AG04449 (cell line): Measurements from ENCODE around the gene PROSER2.

Source experiments
- CTCF ChIA-PET: fragments of 350-600 bp; formaldehyde crosslinking; extraction: SDS; loops from one replicate; lab custom pipeline; 2021; ENCODE audit warnings: antibody characterized with exemption; lab: Yijun Ruan, JAX
- POLR2A ChIA-PET: fragments of 400-600, 350-600 bp; formaldehyde crosslinking; extraction: SDS; loops from one replicate; lab custom pipeline; 2020; ENCODE audit warnings: antibody characterized with exemption, inconsistent platforms; lab: Yijun Ruan, JAX
- DNase-seq: peaks from one replicate; pipeline ENCODE4 v3.0.0-alpha.2; 2010; ENCODE audit warnings: low read depth, low spot score
- H3K4me3 ChIP-seq: 2 replicates; pipeline ENCODE4 v1.5.1; 2011; ENCODE audit warnings: low read depth, mild to moderate bottlenecking, control low read depth, low read length
- CTCF ChIP-seq: IDR thresholded peaks from one replicate; pipeline ENCODE4 v1.5.1; 2011; ENCODE audit warnings: mild to moderate bottlenecking, moderate library complexity, low read length, control low read depth, inconsistent platforms; ENCODE audit not compliant: insufficient read depth; ENCODE audit errors: missing control alignments

Gene PROSER2

GRCh38 chr10:11879387-11880094, 56.4 kb downstream of the PROSER2 start:
- POLR2A ChIA-PET, result no interaction called here
- H3K4me3 ChIP-seq, result no peak overlapping the region
- CTCF ChIA-PET, result no interaction called here
- no peak for DNase-seq
- TF ChIP-seq CTCF, result no peak

DNA sequence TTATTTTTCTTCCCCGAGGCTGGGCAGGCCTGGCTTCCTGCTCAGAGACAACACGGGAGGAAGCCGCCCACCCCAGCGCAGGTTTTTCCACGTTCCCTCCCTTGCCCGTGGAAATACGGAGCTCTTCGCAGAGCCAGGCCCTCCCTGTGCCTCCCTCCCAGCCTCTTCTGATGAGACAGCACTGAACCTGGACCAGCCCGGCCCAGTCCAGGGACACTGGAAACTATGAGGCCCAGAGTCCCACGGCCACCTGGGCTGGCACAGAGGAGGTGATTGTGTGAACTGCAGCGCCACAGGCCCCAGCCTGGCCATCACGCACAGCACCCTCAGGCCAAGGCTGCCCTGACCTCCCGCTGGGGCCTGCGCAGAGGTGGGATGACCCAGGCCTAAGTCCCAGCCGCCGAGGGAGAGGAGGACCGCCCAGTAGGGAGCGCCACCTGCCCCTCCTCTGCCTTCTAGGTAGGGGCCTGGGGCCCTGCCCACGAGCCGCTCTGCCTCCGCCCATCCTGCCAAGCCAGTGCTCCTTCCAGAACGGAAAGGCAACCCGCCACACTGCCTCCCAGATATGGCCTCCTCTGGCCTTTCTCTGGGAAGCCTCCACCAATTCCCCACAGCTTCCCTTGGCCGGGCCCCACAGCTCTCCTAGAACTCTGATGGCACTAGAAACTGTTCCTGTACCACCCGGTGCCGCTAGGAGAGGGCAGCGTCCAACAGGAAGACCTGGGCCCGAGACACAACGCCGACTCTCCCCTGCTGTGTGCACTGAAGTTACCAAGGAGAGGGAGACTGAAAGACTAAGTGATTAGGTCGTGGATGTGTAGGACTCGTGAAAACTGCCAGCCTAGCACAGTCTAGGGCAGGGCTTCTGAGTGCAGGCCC, 57.2 kb downstream of the PROSER2 start:
- H3K4me3 ChIP-seq, result no peak overlapping the region
- ChIA-PET POLR2A (no interaction called here), CTCF (interaction anchor here (1.7 kb wide), 1 partner anchor 9 kb away, joined by 3 read pairs; no protein-coding TSS in a partner anchor)
- DNase-seq, result no peak
- no peak for TF ChIP-seq CTCF

DNA sequence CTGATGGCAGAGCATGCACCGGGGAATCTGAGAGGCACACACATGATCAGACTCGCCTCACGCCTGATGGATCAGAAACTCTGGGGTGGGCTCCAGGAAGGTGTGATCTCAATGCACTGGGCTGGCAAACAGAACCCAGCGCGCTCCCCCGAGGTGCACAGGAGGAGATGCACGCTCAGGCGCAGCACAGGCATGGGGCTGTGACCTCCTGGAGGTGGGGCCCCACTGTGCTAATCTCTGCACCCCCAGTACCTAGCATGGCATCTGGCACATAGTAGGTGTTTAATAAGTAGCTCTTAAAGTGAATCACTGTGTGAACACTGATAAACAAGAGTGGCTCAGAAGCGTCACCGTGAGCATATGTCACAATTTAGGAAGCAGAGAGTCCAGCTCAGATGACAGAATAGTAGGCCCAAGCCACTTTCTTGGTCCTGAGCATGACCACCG, 57.9 kb downstream of the PROSER2 start:
- POLR2A ChIA-PET, result no interaction called here
- DNase-seq, result no peak
- CTCF ChIA-PET, result interaction anchor here (1.7 kb wide), 1 partner anchor 9 kb away, joined by 3 read pairs; no protein-coding TSS in a partner anchor
- no peak overlapping the region for H3K4me3 ChIP-seq
- no peak for TF ChIP-seq CTCF

DNA sequence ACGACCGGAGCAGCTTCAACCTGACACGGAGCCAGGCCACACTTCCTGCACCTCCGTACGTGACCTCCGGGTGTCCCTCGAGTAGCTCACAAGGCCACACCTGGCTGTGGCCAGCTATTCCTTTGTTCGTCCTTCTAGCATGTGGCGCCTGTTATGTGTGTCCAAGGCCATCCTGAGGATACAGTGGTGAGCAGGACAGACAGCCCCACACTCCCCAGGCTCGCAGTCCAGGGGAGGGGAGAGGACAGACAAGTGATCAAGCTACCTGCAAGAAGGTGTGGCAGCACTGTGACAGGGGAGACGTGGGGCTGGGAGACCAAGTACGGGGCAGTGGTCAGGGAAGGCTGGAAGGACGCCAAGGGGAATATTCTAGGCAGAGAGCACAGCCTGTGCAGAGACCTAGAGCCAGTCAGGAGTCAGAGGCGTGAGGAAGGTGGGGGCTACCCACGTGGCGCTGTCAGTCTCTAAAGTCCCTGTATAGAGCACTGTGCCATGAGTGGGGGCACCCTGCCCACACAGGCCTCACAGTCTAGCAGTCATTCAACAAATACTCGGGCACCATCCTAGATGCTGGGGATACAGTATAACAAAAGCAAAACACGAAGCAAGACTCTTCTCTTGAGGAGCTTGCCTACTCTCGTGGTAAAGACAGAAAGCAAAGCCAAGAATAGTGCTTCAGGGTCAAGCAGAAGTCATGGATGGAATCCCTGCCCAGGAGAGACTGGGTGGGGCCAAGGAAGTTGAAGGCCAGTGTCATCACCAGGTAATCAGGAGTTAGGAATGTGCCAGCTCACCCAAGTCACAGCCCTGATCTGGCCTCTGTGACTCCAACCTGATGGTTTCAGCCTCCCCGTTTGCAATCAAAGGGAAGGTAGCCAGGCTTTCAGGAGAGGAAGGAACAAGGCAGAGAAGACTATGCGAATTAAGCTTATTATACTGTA, 58.6 kb downstream of the PROSER2 start:
- POLR2A ChIA-PET, result no interaction called here
- H3K4me3 ChIP-seq, result no peak overlapping the region
- TF ChIP-seq CTCF, result no peak
- no peak for DNase-seq
- CTCF ChIA-PET, result interaction anchor here (1.7 kb wide), 1 partner anchor 10 kb away, joined by 3 read pairs; no protein-coding TSS in a partner anchor

DNA sequence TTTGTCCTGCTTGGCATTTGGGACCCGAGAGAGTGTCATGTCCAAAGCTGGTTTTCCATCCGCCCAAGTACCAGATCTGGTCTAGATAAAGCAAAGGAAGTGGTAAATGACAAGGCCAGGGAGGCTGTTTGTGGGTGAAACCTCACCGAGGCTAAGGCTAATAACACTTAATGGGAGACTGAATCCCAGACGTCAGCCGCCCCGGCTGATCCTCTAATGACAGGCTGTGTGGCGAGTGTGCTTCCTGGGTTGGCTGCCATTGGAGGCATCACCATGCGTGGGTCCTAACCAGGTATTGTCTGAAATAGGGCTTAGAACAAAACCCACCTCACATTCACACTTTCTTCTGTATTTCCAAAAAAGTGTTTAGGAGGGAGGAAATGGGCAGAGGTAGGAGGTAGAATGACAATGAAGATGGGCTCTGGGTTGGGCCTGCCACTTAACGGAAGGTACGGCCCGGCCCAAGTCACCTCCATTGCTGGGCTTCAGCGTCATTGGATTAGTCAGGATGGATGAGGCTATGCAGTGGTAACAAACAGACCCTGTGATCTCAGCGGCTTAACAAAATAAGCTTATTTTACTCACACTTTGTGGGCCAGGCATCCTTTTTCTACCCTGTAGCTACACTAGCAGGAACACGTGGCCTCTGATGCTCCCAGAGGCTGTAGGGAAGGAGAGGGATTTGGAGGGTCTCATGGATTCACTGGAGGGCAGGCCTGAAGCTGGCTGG, 59.7 kb downstream of the PROSER2 start:
- no peak overlapping the region for H3K4me3 ChIP-seq
- ChIA-PET CTCF (no interaction called here), POLR2A (no interaction called here)
- DNase-seq, result no peak
- no peak for TF ChIP-seq CTCF
